Activated CD4-positive, alpha-beta memory T cell treated with anti-CD3 and anti-CD28 coated beads, Interleukin-2, amount 10 ng/mL, durations not matched to agents 7 days and 5 days (primary cell): Measurements from ENCODE around the gene ADGRB3. TPM values are rescaled to one million over a fixed set of nuclear protein-coding genes. Genes with fewer than 3 reads are reported as not detected.
"Not testable (repeated sequence)": the region's sequence is repeated elsewhere in the genome, so short reads cannot be mapped to it uniquely, and the experiment has no call there.

Experiments
- CTCF ChIA-PET: fragments of 350-600 bp; sonication (Branson Sonifier 250); formaldehyde crosslinking; loops from one replicate; lab custom pipeline; 2021; ENCODE audit warnings: antibody characterized with exemption, inconsistent platforms; lab: Charles Lee
- POLR2A ChIA-PET: fragments of 350-600 bp; sonication (Branson Sonifier 250); formaldehyde crosslinking; loops from one replicate; lab custom pipeline; 2021; ENCODE audit warnings: antibody characterized with exemption; lab: Charles Lee
- DNase-seq: peaks from one replicate; pipeline ENCODE4 v3.0.0-alpha.2; 2020
- H3K27ac Mint-ChIP-seq: one replicate; pipeline ENCODE4 v1.8.0; 2021; ENCODE audit warnings: mild to moderate bottlenecking, mixed read lengths
- H3K27me3 Mint-ChIP-seq: one replicate; pipeline ENCODE4 v1.8.0; 2021; ENCODE audit warnings: mixed read lengths
- H3K36me3 Mint-ChIP-seq: one replicate; pipeline ENCODE4 v1.8.0; 2021; ENCODE audit warnings: low read depth, mixed read lengths
- H3K4me1 Mint-ChIP-seq: one replicate; pipeline ENCODE4 v1.8.0; 2021; ENCODE audit warnings: mixed read lengths
- H3K4me3 Mint-ChIP-seq: one replicate; pipeline ENCODE4 v1.8.0; 2021; ENCODE audit warnings: mild to moderate bottlenecking, mixed read lengths
- H3K9me3 Mint-ChIP-seq: one replicate; pipeline ENCODE4 v1.8.0; 2021; ENCODE audit warnings: mixed read lengths
- total RNA-seq, 2 experiments: library from RNA; stranded (reverse); gene quantifications; one replicate each; pipeline ENCODE4 v1.2.3, GENCODE V29; 2021

The ADGRB3 gene
- total RNA-seq, 2 experiments from 2014 or later, result not detected

GRCh38 chr6:69398311-69398710 lies 763.2 kb downstream of the ADGRB3 start:
- Mint-ChIP-seq H3K36me3 (no peaks in the 10 kb centered on the region), H3K27ac (no peak overlapping the region)

GRCh38 chr6:69398729-69399128 lies 763.6 kb downstream of the ADGRB3 start:
- POLR2A ChIA-PET, result no interaction called here
- H3K36me3 Mint-ChIP-seq, result no peaks in the 10 kb centered on the region
- H3K9me3 Mint-ChIP-seq, result no peaks in the 10 kb centered on the region
- H3K4me1 Mint-ChIP-seq, result no peaks in the 10 kb centered on the region
- H3K27ac Mint-ChIP-seq, result no peak overlapping the region
- no peak overlapping the region for H3K4me3 Mint-ChIP-seq
- CTCF ChIA-PET, result no interaction called here
- DNase-seq, result no peak
- no peaks in the 10 kb centered on the region for H3K27me3 Mint-ChIP-seq

More at GRCh38 chr6:69398311-69398710, 763.2 kb downstream of the ADGRB3 start:
- Mint-ChIP-seq H3K9me3 (no peaks in the 10 kb centered on the region), H3K4me3 (no peak overlapping the region), H3K4me1 (no peaks in the 10 kb centered on the region), H3K27me3 (no peaks in the 10 kb centered on the region)
- ChIA-PET CTCF (no interaction called here), POLR2A (no interaction called here)
- no peak for DNase-seq

- Mint-ChIP-seq H3K4me1 (no peaks in the 10 kb centered on the region), H3K36me3 (no peaks in the 10 kb centered on the region), H3K9me3 (no peaks in the 10 kb centered on the region), H3K4me3 (no peak overlapping the region), H3K27me3 (no peaks in the 10 kb centered on the region), H3K27ac (no peak overlapping the region)
- no peak for DNase-seq
- ChIA-PET CTCF (no interaction called here), POLR2A (no interaction called here)
These were observed 773.8 kb downstream of the ADGRB3 start for GRCh38 chr6:69408886-69409285.

- ChIA-PET CTCF (no interaction called here), POLR2A (no interaction called here)
- Mint-ChIP-seq H3K9me3 (no peaks in the 10 kb centered on the region), H3K27me3 (no peaks in the 10 kb centered on the region), H3K27ac (no peak overlapping the region), H3K36me3 (no peaks in the 10 kb centered on the region), H3K4me3 (no peak overlapping the region), H3K4me1 (no peaks in the 10 kb centered on the region)
- no peak for DNase-seq
These were observed 781.7 kb downstream of the ADGRB3 start for GRCh38 chr6:69416776-69417175.

- POLR2A ChIA-PET, result no interaction called here
- Mint-ChIP-seq H3K27me3 (no peaks in the 10 kb centered on the region), H3K4me1 (no peaks in the 10 kb centered on the region), H3K9me3 (no peaks in the 10 kb centered on the region), H3K4me3 (no peak overlapping the region), H3K27ac (no peak overlapping the region), H3K36me3 (no peaks in the 10 kb centered on the region)
- no peak for DNase-seq
- CTCF ChIA-PET, result no interaction called here
These were observed 786.2 kb downstream of the ADGRB3 start for GRCh38 chr6:69421269-69421668.

GRCh38 chr6:69422020-69422419 lies 786.9 kb downstream of the ADGRB3 start:
- Mint-ChIP-seq H3K27ac (no peak overlapping the region), H3K4me1 (no peaks in the 10 kb centered on the region), H3K9me3 (no peaks in the 10 kb centered on the region), H3K27me3 (no peaks in the 10 kb centered on the region), H3K36me3 (no peaks in the 10 kb centered on the region), H3K4me3 (no peak overlapping the region)
- CTCF ChIA-PET, result no interaction called here
- DNase-seq, result no peak
- POLR2A ChIA-PET, result no interaction called here

GRCh38 chr6:69422475-69422874 lies 787.4 kb downstream of the ADGRB3 start:
- Mint-ChIP-seq H3K27me3 (no peaks in the 10 kb centered on the region), H3K27ac (no peak overlapping the region), H3K4me1 (no peaks in the 10 kb centered on the region), H3K4me3 (no peak overlapping the region), H3K9me3 (no peaks in the 10 kb centered on the region), H3K36me3 (no peaks in the 10 kb centered on the region)
- DNase-seq, result no peak
- CTCF ChIA-PET, result no interaction called here
- POLR2A ChIA-PET, result no interaction called here

GRCh38 chr6:69423785-69424184 lies 788.7 kb downstream of the ADGRB3 start:
- H3K4me1 Mint-ChIP-seq, result no peaks in the 10 kb centered on the region
- H3K27ac Mint-ChIP-seq, result no peak overlapping the region
- ChIA-PET CTCF (no interaction called here), POLR2A (no interaction called here)
- no peaks in the 10 kb centered on the region for H3K36me3 Mint-ChIP-seq
- H3K4me3 Mint-ChIP-seq, result no peak overlapping the region
- no peaks in the 10 kb centered on the region for H3K27me3 Mint-ChIP-seq
- DNase-seq, result no peak
- H3K9me3 Mint-ChIP-seq, result no peaks in the 10 kb centered on the region

GRCh38 chr6:69424581-69424980 lies 789.5 kb downstream of the ADGRB3 start:
- Mint-ChIP-seq H3K36me3 (no peaks in the 10 kb centered on the region), H3K4me3 (no peak overlapping the region), H3K27me3 (no peaks in the 10 kb centered on the region), H3K9me3 (no peaks in the 10 kb centered on the region), H3K27ac (no peak overlapping the region), H3K4me1 (no peaks in the 10 kb centered on the region)
- ChIA-PET CTCF (no interaction called here), POLR2A (no interaction called here)
- no peak for DNase-seq

GRCh38 chr6:69427882-69428281 lies 792.8 kb downstream of the ADGRB3 start:
- H3K36me3 Mint-ChIP-seq, result no peaks in the 10 kb centered on the region
- H3K27ac Mint-ChIP-seq, result no peak overlapping the region
- no peaks in the 10 kb centered on the region for H3K27me3 Mint-ChIP-seq
- H3K9me3 Mint-ChIP-seq, result no peaks in the 10 kb centered on the region
- no peak for DNase-seq
- ChIA-PET CTCF (no interaction called here), POLR2A (no interaction called here)
- no peak overlapping the region for H3K4me3 Mint-ChIP-seq
- no peaks in the 10 kb centered on the region for H3K4me1 Mint-ChIP-seq

GRCh38 chr6:69432168-69432567 lies 797.1 kb downstream of the ADGRB3 start:
- H3K27ac Mint-ChIP-seq, DNase-seq, CTCF ChIA-PET: not testable (repeated sequence)

GRCh38 chr6:69433116-69433515 lies 798.0 kb downstream of the ADGRB3 start:
- H3K27me3 Mint-ChIP-seq, H3K4me1 Mint-ChIP-seq, CTCF ChIA-PET, H3K9me3 Mint-ChIP-seq, H3K36me3 Mint-ChIP-seq, H3K4me3 Mint-ChIP-seq, H3K27ac Mint-ChIP-seq, DNase-seq, POLR2A ChIA-PET: not testable (repeated sequence)

More at GRCh38 chr6:69432168-69432567, 797.1 kb downstream of the ADGRB3 start:
- H3K27me3 Mint-ChIP-seq, POLR2A ChIA-PET, H3K4me1 Mint-ChIP-seq, H3K4me3 Mint-ChIP-seq, H3K9me3 Mint-ChIP-seq, H3K36me3 Mint-ChIP-seq: not testable (repeated sequence)

- no peak for DNase-seq
- H3K9me3 Mint-ChIP-seq, result no peaks in the 10 kb centered on the region
- CTCF ChIA-PET, result no interaction called here
These were observed 803.0 kb downstream of the ADGRB3 start for GRCh38 chr6:69438113-69438512.

More at GRCh38 chr6:69438113-69438512, 803.0 kb downstream of the ADGRB3 start:
- H3K4me3 Mint-ChIP-seq, result no peak overlapping the region
- no peaks in the 10 kb centered on the region for H3K36me3 Mint-ChIP-seq
- no peak overlapping the region for H3K27ac Mint-ChIP-seq
- H3K4me1 Mint-ChIP-seq, result no peaks in the 10 kb centered on the region
- H3K27me3 Mint-ChIP-seq, result no peaks in the 10 kb centered on the region
- POLR2A ChIA-PET, result no interaction called here
